ENCODE results near the gene TRANK1. TPM values are rescaled to one million over a fixed set of nuclear protein-coding genes. Genes with fewer than 3 reads are reported as not detected.
"Not testable (repeated sequence)": the region's sequence is repeated elsewhere in the genome, so short reads cannot be mapped to it uniquely, and the experiment has no call there.

TRANK1 gene
- total RNA-seq, 1 donor from 2014 or later, result 2.1 TPM

GRCh38 chr3:36903119-36903882 is 41.6 kb downstream of the TRANK1 start:
- DNase-seq, result no peak
- peaks cover 39% of the 10 kb centered on the region for H3K36me3 Mint-ChIP-seq (ENCODE audit: low read depth)
- H3K27ac Mint-ChIP-seq, result no peak overlapping the region
- H3K4me1 Mint-ChIP-seq, result peaks cover 36% of the 10 kb centered on the region
- intact Hi-C loops (cut with micrococcal nuclease), result no loop called here
- no peaks in the 10 kb centered on the region for H3K9me3 Mint-ChIP-seq
- no peak overlapping the region for H3K4me3 Mint-ChIP-seq
- H3K27me3 Mint-ChIP-seq, result no peaks in the 10 kb centered on the region

GRCh38 chr3:36901588-36901987 is 43.3 kb downstream of the TRANK1 start:
- peaks cover 54% of the 10 kb centered on the region for H3K36me3 Mint-ChIP-seq (ENCODE audit: low read depth)
- no peaks in the 10 kb centered on the region for H3K9me3 Mint-ChIP-seq
- peaks cover 30% of the 10 kb centered on the region for H3K4me1 Mint-ChIP-seq
- no peak overlapping the region for H3K4me3 Mint-ChIP-seq
- intact Hi-C loops (cut with micrococcal nuclease), result no loop called here
- H3K27me3 Mint-ChIP-seq, result no peaks in the 10 kb centered on the region
- H3K27ac Mint-ChIP-seq, result no peak overlapping the region
- no peak for DNase-seq

GRCh38 chr3:36900474-36901443 is 44.1 kb downstream of the TRANK1 start:
- no peak for DNase-seq
- Mint-ChIP-seq H3K27me3 (no peaks in the 10 kb centered on the region), H3K4me1 (peaks cover 27% of the 10 kb centered on the region), H3K4me3 (peak overlapping the region; percentile 32), H3K9me3 (no peaks in the 10 kb centered on the region), H3K27ac (peak overlapping the region; percentile 12), H3K36me3 (ENCODE audit: low read depth) (peaks cover 61% of the 10 kb centered on the region)
- intact Hi-C loops (cut with micrococcal nuclease), result no loop called here

GRCh38 chr3:36895496-36896409 is 49.1 kb downstream of the TRANK1 start:
- peaks cover 72% of the 10 kb centered on the region for H3K36me3 Mint-ChIP-seq (ENCODE audit: low read depth)
- intact Hi-C loops (cut with micrococcal nuclease), result no loop called here
- no peak overlapping the region for H3K27ac Mint-ChIP-seq

GRCh38 chr3:36894914-36895313 is 49.9 kb downstream of the TRANK1 start:
- H3K4me1 Mint-ChIP-seq, result peaks cover 30% of the 10 kb centered on the region
- DNase-seq, result no peak
- H3K9me3 Mint-ChIP-seq, result no peaks in the 10 kb centered on the region
- peaks cover 72% of the 10 kb centered on the region for H3K36me3 Mint-ChIP-seq (ENCODE audit: low read depth)
- intact Hi-C loops (cut with micrococcal nuclease), result no loop called here
- no peak overlapping the region for H3K27ac Mint-ChIP-seq
- H3K27me3 Mint-ChIP-seq, result no peaks in the 10 kb centered on the region
- no peak overlapping the region for H3K4me3 Mint-ChIP-seq

More at GRCh38 chr3:36895496-36896409, 49.1 kb downstream of the TRANK1 start:
- Mint-ChIP-seq H3K4me3 (no peak overlapping the region), H3K27me3 (no peaks in the 10 kb centered on the region), H3K4me1 (peaks cover 31% of the 10 kb centered on the region), H3K9me3 (no peaks in the 10 kb centered on the region)
- no peak for DNase-seq

GRCh38 chr3:36893826-36894225 is 51.0 kb downstream of the TRANK1 start:
- Mint-ChIP-seq H3K27me3 (no peaks in the 10 kb centered on the region), H3K9me3 (no peaks in the 10 kb centered on the region), H3K27ac (peak overlapping the region; percentile 2), H3K36me3 (ENCODE audit: low read depth) (peaks cover 71% of the 10 kb centered on the region), H3K4me1 (peaks cover 31% of the 10 kb centered on the region), H3K4me3 (no peak overlapping the region)
- intact Hi-C loops (cut with micrococcal nuclease), result no loop called here
- no peak for DNase-seq

- Mint-ChIP-seq H3K27me3 (no peaks in the 10 kb centered on the region), H3K4me3 (no peak overlapping the region), H3K36me3 (ENCODE audit: low read depth) (peaks cover 69% of the 10 kb centered on the region), H3K4me1 (peaks cover 31% of the 10 kb centered on the region), H3K9me3 (no peaks in the 10 kb centered on the region), H3K27ac (peak overlapping the region; percentile 65)
- intact Hi-C loops (cut with micrococcal nuclease), result no loop called here
- peak; percentile 64 for DNase-seq
Measured at GRCh38 chr3:36893137-36893557, 51.7 kb downstream of the TRANK1 start.

- intact Hi-C loops (cut with micrococcal nuclease), result no loop called here
- Mint-ChIP-seq H3K4me1 (peaks cover 31% of the 10 kb centered on the region), H3K36me3 (ENCODE audit: low read depth) (peaks cover 66% of the 10 kb centered on the region), H3K27ac (peak overlapping the region; percentile 65), H3K27me3 (no peaks in the 10 kb centered on the region), H3K9me3 (no peaks in the 10 kb centered on the region), H3K4me3 (no peak overlapping the region)
- DNase-seq, result no peak
Measured at GRCh38 chr3:36892457-36893136, 52.3 kb downstream of the TRANK1 start.

GRCh38 chr3:36891701-36892160 is 53.1 kb downstream of the TRANK1 start:
- intact Hi-C loops (cut with micrococcal nuclease), result no loop called here
- peaks cover 66% of the 10 kb centered on the region for H3K36me3 Mint-ChIP-seq (ENCODE audit: low read depth)

GRCh38 chr3:36891097-36891496 is 53.8 kb downstream of the TRANK1 start:
- H3K27ac Mint-ChIP-seq; intact Hi-C loops (cut with micrococcal nuclease); H3K27me3 Mint-ChIP-seq; H3K9me3 Mint-ChIP-seq; DNase-seq; H3K4me3 Mint-ChIP-seq: not testable (repeated sequence)
- H3K4me1 Mint-ChIP-seq, result peaks cover 27% of the 10 kb centered on the region
- H3K36me3 Mint-ChIP-seq (ENCODE audit: low read depth), result peaks cover 64% of the 10 kb centered on the region

More at GRCh38 chr3:36891701-36892160, 53.1 kb downstream of the TRANK1 start:
- no peak overlapping the region for H3K4me3 Mint-ChIP-seq
- no peaks in the 10 kb centered on the region for H3K9me3 Mint-ChIP-seq
- no peak for DNase-seq
- no peaks in the 10 kb centered on the region for H3K27me3 Mint-ChIP-seq
- no peak overlapping the region for H3K27ac Mint-ChIP-seq
- peaks cover 28% of the 10 kb centered on the region for H3K4me1 Mint-ChIP-seq

GRCh38 chr3:36890261-36890660 is 54.6 kb downstream of the TRANK1 start:
- H3K9me3 Mint-ChIP-seq, result no peaks in the 10 kb centered on the region
- no peak for DNase-seq
- no peak overlapping the region for H3K4me3 Mint-ChIP-seq
- intact Hi-C loops (cut with micrococcal nuclease), result no loop called here
- H3K27ac Mint-ChIP-seq, result no peak overlapping the region
- peaks cover 21% of the 10 kb centered on the region for H3K4me1 Mint-ChIP-seq
- no peaks in the 10 kb centered on the region for H3K27me3 Mint-ChIP-seq
- peaks cover 60% of the 10 kb centered on the region for H3K36me3 Mint-ChIP-seq (ENCODE audit: low read depth)

- Mint-ChIP-seq H3K27me3 (no peaks in the 10 kb centered on the region), H3K9me3 (peaks cover 5% of the 10 kb centered on the region), H3K36me3 (ENCODE audit: low read depth) (peaks cover 28% of the 10 kb centered on the region), H3K27ac (no peak overlapping the region), H3K4me3 (no peak overlapping the region), H3K4me1 (peaks cover 14% of the 10 kb centered on the region)
- DNase-seq, result no peak
- intact Hi-C loops (cut with micrococcal nuclease), result no loop called here
Measured at GRCh38 chr3:36881735-36882134, 63.1 kb downstream of the TRANK1 start.

GRCh38 chr3:36879842-36880241 is 65.0 kb downstream of the TRANK1 start:
- Mint-ChIP-seq H3K4me1 (peaks cover 27% of the 10 kb centered on the region), H3K36me3 (ENCODE audit: low read depth) (peaks cover 29% of the 10 kb centered on the region)
- intact Hi-C loops (cut with micrococcal nuclease); H3K9me3 Mint-ChIP-seq; H3K4me3 Mint-ChIP-seq; H3K27me3 Mint-ChIP-seq; DNase-seq; H3K27ac Mint-ChIP-seq: not testable (repeated sequence)
